Thoracic aorta (tissue), 2 donors: Measurements from ENCODE around the gene ARAF. TPM values are rescaled to one million over a fixed set of nuclear protein-coding genes. Genes with fewer than 3 reads are reported as not detected.

Source experiments
- ATAC-seq: fragments of 150-250 bp; one replicate; pipeline ENCODE4 v1.8.0; 2017; ENCODE audit warnings: low read depth; ENCODE audit not compliant: insufficient number of reproducible peaks, low FRiP score
- DNase-seq: peaks from one replicate; pipeline ENCODE4 v3.0.0-alpha.2; 2020; ENCODE audit warnings: low spot score
- H3K27ac ChIP-seq, 2 donors: fragments of 200-600 bp; sonication (generic); 1 replicate in 1 of 2; 2 replicates in 1 of 2; pipeline ENCODE4 v1.5.1; 2016; ENCODE audit warnings: mild to moderate bottlenecking in 2 of 2, moderate library complexity in 2 of 2
- H3K27me3 ChIP-seq: fragments of 200-600 bp; sonication (generic); replicated peaks from 2 replicates; pipeline ENCODE4 v1.6.0; 2016; ENCODE audit warnings: mild to moderate bottlenecking; ENCODE audit not compliant: insufficient read depth
- H3K36me3 ChIP-seq: fragments of 200-600 bp; sonication (generic); one replicate; pipeline ENCODE4 v1.5.1; 2016
- H3K4me1 ChIP-seq, 2 donors: fragments of 200-600 bp; sonication (generic); 1 replicate in 1 of 2; 2 replicates in 1 of 2; pipeline versions ENCODE4 v1.5.1 to v1.6.0; 2016; ENCODE audit warnings: low read depth in 2 of 2, mild to moderate bottlenecking in 1 of 2; ENCODE audit not compliant: control insufficient read depth in 1 of 2
- H3K4me3 ChIP-seq: fragments of 200-600 bp; sonication (generic); 2 replicates; pipeline ENCODE4 v1.5.1; 2016; ENCODE audit warnings: mild to moderate bottlenecking
- H3K9me3 ChIP-seq: fragments of 200-600 bp; sonication (generic); 2 replicates; pipeline ENCODE4 v1.5.1; 2016
- CTCF ChIP-seq: fragments of 200-600 bp; sonication (generic); IDR thresholded peaks from one replicate; pipeline ENCODE4 v1.5.1; 2019; ENCODE audit warnings: antibody characterized with exemption
- total RNA-seq, 2 donors: library from RNA; depleted of rRNA; stranded (reverse); fragments of >200 nt; gene quantifications; one replicate each; pipeline versions ENCODE4 v1.1.0 to v1.2.3, GENCODE V29; 2016

Gene ARAF
- total RNA-seq, 2 donors from 2014 or later: 44.5 to 52.3 TPM

DNA sequence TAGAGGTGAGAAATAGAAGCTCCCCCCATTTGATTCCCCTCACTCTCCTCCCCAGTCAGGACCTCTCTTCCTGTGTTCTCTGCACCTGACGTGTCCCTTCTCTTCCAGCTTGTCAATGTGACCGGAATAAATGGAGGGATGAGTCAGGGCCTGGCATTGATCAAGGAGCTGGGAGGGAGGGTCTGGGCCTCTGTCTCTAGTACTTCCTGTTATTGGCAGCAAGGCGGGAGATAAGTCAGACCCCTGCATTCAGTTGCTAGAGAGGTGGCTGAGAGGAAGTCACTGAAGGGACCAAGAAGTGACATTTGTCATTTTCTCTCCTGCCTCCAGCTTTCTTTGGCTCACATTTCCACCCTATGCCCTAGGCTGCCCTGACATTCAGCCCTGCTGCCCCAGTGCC is 42.9 kb upstream of the ARAF start:
- DNase-seq (no peak), ATAC-seq (no peak)
- Histone ChIP-seq H3K4me1 (no peaks in the 10 kb centered on the region), H3K27ac (no peak overlapping the region), H3K36me3 (no peaks in the 10 kb centered on the region), H3K4me3 (no peak overlapping the region), H3K9me3 (no peaks in the 10 kb centered on the region), H3K27me3 (no peaks in the 10 kb centered on the region)
- no peak for TF ChIP-seq CTCF

- peak overlapping the region; percentile 80 for H3K4me3 ChIP-seq
- no peak overlapping the region for H3K27ac ChIP-seq
- peak; percentile 9 for DNase-seq
- H3K36me3 ChIP-seq: no peaks in the 10 kb centered on the region
- ATAC-seq: no peak
- H3K27me3 ChIP-seq: no peaks in the 10 kb centered on the region
- H3K4me1 ChIP-seq: no peaks in the 10 kb centered on the region
- TF ChIP-seq CTCF: peak; percentile 79
- H3K9me3 ChIP-seq: no peaks in the 10 kb centered on the region
These were observed 37.7 kb upstream of the ARAF start for GRCh38 chrX:47523297-47523696.

GRCh38 chrX:47523713-47524166 is 37.3 kb upstream of the ARAF start:
- no peak for TF ChIP-seq CTCF
- Histone ChIP-seq H3K36me3 (no peaks in the 10 kb centered on the region), H3K4me1 (no peaks in the 10 kb centered on the region), H3K27me3 (no peaks in the 10 kb centered on the region), H3K9me3 (no peaks in the 10 kb centered on the region), H3K27ac (no peak overlapping the region), H3K4me3 (peak overlapping the region; percentile 80)
- no peak for DNase-seq
- ATAC-seq: no peak

GRCh38 chrX:47529548-47529947 is 31.5 kb upstream of the ARAF start:
- Histone ChIP-seq H3K27ac (no peak overlapping the region), H3K36me3 (no peaks in the 10 kb centered on the region), H3K9me3 (no peaks in the 10 kb centered on the region), H3K4me1 (no peaks in the 10 kb centered on the region), H3K4me3 (no peak overlapping the region), H3K27me3 (no peaks in the 10 kb centered on the region)
- no peak for TF ChIP-seq CTCF
- DNase-seq (no peak), ATAC-seq (no peak)

GRCh38 chrX:47530049-47530448 is 31.0 kb upstream of the ARAF start:
- Histone ChIP-seq H3K36me3 (no peaks in the 10 kb centered on the region), H3K27me3 (no peaks in the 10 kb centered on the region), H3K27ac (no peak overlapping the region), H3K4me3 (no peak overlapping the region), H3K4me1 (no peaks in the 10 kb centered on the region), H3K9me3 (no peaks in the 10 kb centered on the region)
- ATAC-seq (no peak), DNase-seq (no peak)
- TF ChIP-seq CTCF: no peak
